ENCODE measurements around the gene OTUB1. TPM values are rescaled to one million over a fixed set of nuclear protein-coding genes. Genes with fewer than 3 reads are reported as not detected.

OTUB1 gene
- total RNA-seq, 1 donor from 2014 or later: 51.3 TPM

DNA sequence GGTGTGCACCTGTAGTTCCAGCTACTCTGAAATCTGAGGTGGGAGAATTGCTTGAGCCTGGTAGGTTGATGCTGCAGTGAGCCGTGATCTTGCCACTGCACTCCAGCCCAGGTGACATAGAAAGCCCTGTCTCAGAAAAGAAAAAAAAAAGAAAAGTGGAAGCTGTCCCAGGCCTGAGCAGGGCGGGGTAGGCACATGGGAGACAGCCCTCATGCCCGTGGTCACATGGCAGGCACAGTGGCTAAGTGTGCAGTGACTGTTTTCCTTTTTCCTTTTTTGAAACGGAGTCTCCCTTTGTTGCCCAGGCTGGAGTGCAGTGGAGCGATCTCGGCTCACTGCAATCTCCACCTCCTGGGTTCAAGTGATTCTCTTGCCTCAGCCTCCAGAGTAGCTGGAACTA, 7.8 kb downstream of the OTUB1 start:
- H3K27me3 ChIP-seq: peaks cover 3% of the 10 kb centered on the region
- DNase-seq (ENCODE audit: low spot score): no peak
- H3K9me3 ChIP-seq (ENCODE audit: low read depth): no peaks in the 10 kb centered on the region
- peaks cover 11% of the 10 kb centered on the region for H3K4me1 ChIP-seq
- no peak overlapping the region for H3K4me3 Mint-ChIP-seq
- H3K4me3 ChIP-seq: no peak overlapping the region
- no peak overlapping the region for H3K27ac Mint-ChIP-seq
- TF ChIP-seq EZH2 (IDR thresholded peaks at IDR 0.05): no peak
- no peak for TF ChIP-seq EZH2phosphoT487 (IDR thresholded peaks at IDR 0.05)
- no peak for TF ChIP-seq CTCF (IDR thresholded peaks at IDR 0.05)
- H3K36me3 Mint-ChIP-seq: peaks cover 39% of the 10 kb centered on the region
- peaks cover 35% of the 10 kb centered on the region for H3K79me2 ChIP-seq (ENCODE audit: low read depth)
- H3K27me3 Mint-ChIP-seq (ENCODE audit: insufficient read depth, low read depth): peaks cover 8% of the 10 kb centered on the region
- H3K9ac ChIP-seq: no peak overlapping the region
- H3K36me3 ChIP-seq: no peaks in the 10 kb centered on the region
- peaks cover 17% of the 10 kb centered on the region for H3F3A ChIP-seq (ENCODE audit: low read depth)
- H3K27ac ChIP-seq: no peak overlapping the region
- peaks cover 82% of the 10 kb centered on the region for H4K20me1 ChIP-seq (ENCODE audit: low read depth)
- no peaks in the 10 kb centered on the region for H3K9me3 Mint-ChIP-seq
- H3K4me1 Mint-ChIP-seq: peaks cover 9% of the 10 kb centered on the region
- no peak overlapping the region for H3K4me2 ChIP-seq
- no peak overlapping the region for H2AFZ ChIP-seq (replicated peaks)

DNA sequence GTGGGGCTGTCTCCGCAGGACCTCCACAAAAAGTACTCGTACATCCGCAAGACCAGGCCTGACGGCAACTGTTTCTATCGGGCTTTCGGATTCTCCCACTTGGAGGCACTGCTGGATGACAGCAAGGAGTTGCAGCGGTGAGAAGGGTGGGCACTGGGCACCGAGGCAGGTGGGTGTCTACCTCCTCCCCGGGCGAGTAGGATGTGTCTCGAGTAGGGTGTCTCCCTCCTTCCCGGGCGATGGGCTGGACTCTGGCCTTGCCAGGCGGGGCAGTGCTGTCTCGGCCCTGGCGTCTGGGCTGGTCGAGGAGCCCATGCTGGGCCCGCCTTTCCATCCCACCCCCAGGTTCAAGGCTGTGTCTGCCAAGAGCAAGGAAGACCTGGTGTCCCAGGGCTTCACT, 10.3 kb downstream of the OTUB1 start:
- Histone ChIP-seq H3K27ac (no peak overlapping the region), H3K4me2 (no peak overlapping the region), H3K9me3 (ENCODE audit: low read depth) (no peaks in the 10 kb centered on the region), H3K4me3 (no peak overlapping the region), H3K27me3 (peaks cover 28% of the 10 kb centered on the region), H3K36me3 (no peaks in the 10 kb centered on the region), H2AFZ (replicated peaks) (no peak overlapping the region), H3K9ac (no peak overlapping the region), H3K4me1 (peaks cover 23% of the 10 kb centered on the region), H3F3A (ENCODE audit: low read depth) (peaks cover 40% of the 10 kb centered on the region), H3K79me2 (ENCODE audit: low read depth) (peaks cover 14% of the 10 kb centered on the region), H4K20me1 (ENCODE audit: low read depth) (peaks cover 85% of the 10 kb centered on the region)
- TF ChIP-seq EZH2 (IDR thresholded peaks at IDR 0.05) (no peak), CTCF (IDR thresholded peaks at IDR 0.05) (no peak), EZH2phosphoT487 (IDR thresholded peaks at IDR 0.05) (no peak)
- Mint-ChIP-seq H3K36me3 (peaks cover 27% of the 10 kb centered on the region), H3K27ac (no peak overlapping the region), H3K4me3 (no peak overlapping the region), H3K4me1 (peaks cover 7% of the 10 kb centered on the region), H3K9me3 (no peaks in the 10 kb centered on the region), H3K27me3 (ENCODE audit: insufficient read depth, low read depth) (peaks cover 10% of the 10 kb centered on the region)
- DNase-seq (ENCODE audit: low spot score): no peak

DNA sequence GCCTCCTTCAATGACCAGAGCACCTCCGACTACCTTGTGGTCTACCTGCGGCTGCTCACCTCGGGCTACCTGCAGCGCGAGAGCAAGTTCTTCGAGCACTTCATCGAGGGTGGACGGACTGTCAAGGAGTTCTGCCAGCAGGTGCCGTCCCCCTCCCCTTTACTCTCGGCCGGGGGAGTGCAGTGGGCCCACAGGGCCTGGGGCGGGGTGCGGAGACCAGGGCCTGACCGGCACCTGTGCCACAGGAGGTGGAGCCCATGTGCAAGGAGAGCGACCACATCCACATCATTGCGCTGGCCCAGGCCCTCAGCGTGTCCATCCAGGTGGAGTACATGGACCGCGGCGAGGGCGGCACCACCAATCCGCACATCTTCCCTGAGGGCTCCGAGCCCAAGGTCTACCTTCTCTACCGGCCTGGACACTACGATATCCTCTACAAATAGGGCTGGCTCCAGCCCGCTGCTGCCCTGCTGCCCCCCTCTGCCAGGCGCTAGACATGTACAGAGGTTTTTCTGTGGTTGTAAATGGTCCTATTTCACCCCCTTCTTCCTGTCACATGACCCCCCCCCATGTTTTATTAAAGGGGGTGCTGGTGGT, 11.0 kb downstream of the OTUB1 start:
- no peak overlapping the region for H3K4me3 Mint-ChIP-seq
- H3K27me3 Mint-ChIP-seq (ENCODE audit: insufficient read depth, low read depth): peaks cover 8% of the 10 kb centered on the region
- no peak overlapping the region for H3K27ac ChIP-seq
- no peaks in the 10 kb centered on the region for H3K9me3 Mint-ChIP-seq
- H3K36me3 ChIP-seq: no peaks in the 10 kb centered on the region
- H3K4me1 ChIP-seq: peaks cover 23% of the 10 kb centered on the region
- H2AFZ ChIP-seq (replicated peaks): no peak overlapping the region
- H4K20me1 ChIP-seq (ENCODE audit: low read depth): peaks cover 88% of the 10 kb centered on the region
- peaks cover 8% of the 10 kb centered on the region for H3K4me1 Mint-ChIP-seq
- no peak overlapping the region for H3K9ac ChIP-seq
- no peaks in the 10 kb centered on the region for H3K9me3 ChIP-seq (ENCODE audit: low read depth)
- peaks cover 45% of the 10 kb centered on the region for H3F3A ChIP-seq (ENCODE audit: low read depth)
- no peak for DNase-seq (ENCODE audit: low spot score)
- no peak overlapping the region for H3K4me2 ChIP-seq
- H3K27ac Mint-ChIP-seq: no peak overlapping the region
- H3K36me3 Mint-ChIP-seq: peaks cover 23% of the 10 kb centered on the region
- H3K79me2 ChIP-seq (ENCODE audit: low read depth): peaks cover 7% of the 10 kb centered on the region
- no peak overlapping the region for H3K4me3 ChIP-seq
- peaks cover 35% of the 10 kb centered on the region for H3K27me3 ChIP-seq
- no peak for TF ChIP-seq EZH2phosphoT487 (IDR thresholded peaks at IDR 0.05)
- no peak for TF ChIP-seq CTCF (IDR thresholded peaks at IDR 0.05)
- TF ChIP-seq EZH2 (IDR thresholded peaks at IDR 0.05): no peak
